ELF-1 (cell line): ENCODE data around the gene LRRC37A.
"Not testable (repeated sequence)": the region's sequence is repeated elsewhere in the genome, so short reads cannot be mapped to it uniquely, and the experiment has no call there.

Experiments used
- DNase-seq: peaks from one replicate; pipeline ENCODE4 v3.0.0-alpha.2; 2016; ENCODE audit warnings: low read depth, low spot score

The LRRC37A gene

DNA sequence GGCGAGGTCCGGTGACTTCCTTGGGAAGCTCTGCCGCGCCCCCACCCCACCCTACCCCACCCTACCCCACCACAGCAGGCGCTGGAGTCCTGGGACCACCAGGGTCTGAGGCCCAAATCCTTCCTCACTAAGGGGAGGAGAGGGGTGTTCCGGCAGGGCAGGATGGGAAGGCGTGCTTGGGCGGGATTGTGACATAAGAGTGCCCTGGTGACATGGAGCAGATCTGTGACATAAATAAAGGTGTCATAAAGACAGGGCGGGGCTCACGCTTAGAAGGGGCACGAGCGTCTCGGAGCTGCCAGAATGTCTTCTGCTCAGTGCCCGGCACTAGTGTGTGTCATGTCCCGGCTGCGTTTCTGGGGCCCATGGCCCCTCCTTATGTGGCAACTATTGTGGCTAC lies at the start of gene LRRC37A:
TSS of gene LRRC37A (plus strand) at position 301 of the 400 bp plus-strand sequence. CDS start at position 304, 3 bp downstream.
- DNase-seq = not testable (repeated sequence)

DNA sequence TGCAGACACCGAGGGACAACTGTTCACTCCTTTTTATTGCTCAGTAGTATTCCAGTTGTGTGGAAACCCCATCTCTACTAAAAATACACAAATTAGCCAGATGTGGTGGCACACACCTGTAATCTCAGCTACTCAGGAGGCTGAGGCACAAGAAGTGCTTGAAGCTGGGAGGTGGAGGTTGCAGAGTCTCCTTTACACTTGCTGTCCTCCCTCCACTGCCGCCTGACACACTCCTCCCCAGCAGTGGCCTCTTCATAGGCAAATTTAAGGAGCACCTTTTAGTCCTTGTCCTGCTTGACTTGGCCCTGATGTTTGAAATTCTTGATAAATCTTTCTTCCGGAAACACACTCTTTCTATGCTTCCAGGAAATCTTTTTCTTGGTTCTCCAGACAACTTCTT lies 45.8 kb upstream of the LRRC37A start:
- DNase-seq = not testable (repeated sequence)

DNA sequence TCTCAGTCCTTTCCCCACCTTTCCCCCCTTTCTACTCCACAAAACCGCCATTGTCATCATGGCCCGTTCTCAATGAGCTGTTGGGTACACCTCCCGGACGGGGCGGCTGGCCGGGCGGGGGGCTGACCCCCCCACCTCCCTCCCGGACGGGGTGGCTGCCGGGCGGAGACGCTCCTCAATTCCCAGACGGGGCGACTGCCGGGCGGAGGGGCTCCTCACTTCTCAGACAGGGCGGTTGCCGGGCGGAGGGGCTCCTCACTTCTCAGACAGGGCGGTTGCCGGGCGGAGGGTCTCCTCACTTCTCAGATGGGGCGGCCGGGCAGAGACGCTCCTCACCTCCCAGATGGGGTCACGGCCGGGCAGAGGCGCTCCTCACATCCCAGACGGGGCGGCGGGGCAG lies 42.1 kb upstream of the LRRC37A start:
- not testable (repeated sequence) for DNase-seq

DNA sequence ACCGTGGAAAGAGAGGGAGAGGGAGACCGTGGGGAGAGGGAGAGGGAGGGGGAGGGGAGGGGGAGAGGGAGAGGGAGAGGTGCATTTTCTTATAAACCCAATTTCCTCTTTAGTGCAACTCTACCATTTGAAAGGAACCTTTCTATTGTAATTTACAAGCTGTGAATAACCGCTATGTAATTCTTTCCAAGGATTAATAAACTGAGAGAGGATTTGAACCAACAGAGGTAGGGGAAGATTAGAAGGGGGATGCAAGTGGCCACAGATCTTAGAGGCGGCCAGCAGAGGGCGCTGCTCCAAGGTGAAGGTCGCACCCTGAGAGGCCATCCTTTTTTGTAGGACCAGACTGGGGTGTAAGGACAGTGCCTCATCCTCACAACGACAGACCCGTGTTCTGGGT lies 41.2 kb upstream of the LRRC37A start:
- peak; percentile 85 for DNase-seq

DNA sequence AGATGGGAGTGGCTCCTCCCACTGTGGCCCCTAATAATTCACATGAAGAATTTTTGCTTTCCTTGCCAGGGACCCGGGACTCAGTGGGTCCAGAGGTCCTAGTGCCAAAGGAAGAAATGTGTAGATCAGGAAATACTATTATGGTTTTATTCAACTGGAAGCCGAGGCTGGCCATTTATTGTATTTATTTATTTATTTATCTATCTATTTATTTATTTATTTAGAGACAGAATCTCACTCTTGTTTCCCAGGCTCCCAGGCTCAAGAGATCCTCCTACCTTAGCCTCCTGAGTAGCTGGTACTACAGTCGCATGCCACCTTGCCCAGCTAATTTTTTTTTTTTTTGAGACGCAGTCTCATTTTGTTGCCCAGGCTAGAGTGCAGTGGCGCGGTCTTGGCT lies 40.7 kb upstream of the LRRC37A start:
- not testable (repeated sequence) for DNase-seq

DNA sequence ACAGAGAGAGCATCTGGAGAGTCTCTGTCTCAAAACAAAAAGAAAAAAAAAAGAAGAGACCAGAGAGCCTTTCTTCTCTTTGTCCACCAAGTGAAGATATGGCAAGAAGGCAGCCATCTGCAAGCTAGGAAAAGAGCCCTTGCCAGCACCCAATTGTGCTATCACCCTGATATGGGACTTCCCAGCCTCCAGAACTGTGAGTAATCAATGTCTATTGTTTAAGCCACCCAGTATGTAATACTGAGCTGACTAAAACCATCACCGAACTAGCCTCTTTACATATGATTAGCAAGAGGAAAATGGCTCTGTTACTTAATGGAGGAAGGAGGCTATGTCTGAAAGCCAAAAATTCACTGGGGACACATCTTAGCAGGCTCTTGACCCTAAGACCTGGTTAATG lies 38.6 kb upstream of the LRRC37A start:
- not testable (repeated sequence) for DNase-seq

DNA sequence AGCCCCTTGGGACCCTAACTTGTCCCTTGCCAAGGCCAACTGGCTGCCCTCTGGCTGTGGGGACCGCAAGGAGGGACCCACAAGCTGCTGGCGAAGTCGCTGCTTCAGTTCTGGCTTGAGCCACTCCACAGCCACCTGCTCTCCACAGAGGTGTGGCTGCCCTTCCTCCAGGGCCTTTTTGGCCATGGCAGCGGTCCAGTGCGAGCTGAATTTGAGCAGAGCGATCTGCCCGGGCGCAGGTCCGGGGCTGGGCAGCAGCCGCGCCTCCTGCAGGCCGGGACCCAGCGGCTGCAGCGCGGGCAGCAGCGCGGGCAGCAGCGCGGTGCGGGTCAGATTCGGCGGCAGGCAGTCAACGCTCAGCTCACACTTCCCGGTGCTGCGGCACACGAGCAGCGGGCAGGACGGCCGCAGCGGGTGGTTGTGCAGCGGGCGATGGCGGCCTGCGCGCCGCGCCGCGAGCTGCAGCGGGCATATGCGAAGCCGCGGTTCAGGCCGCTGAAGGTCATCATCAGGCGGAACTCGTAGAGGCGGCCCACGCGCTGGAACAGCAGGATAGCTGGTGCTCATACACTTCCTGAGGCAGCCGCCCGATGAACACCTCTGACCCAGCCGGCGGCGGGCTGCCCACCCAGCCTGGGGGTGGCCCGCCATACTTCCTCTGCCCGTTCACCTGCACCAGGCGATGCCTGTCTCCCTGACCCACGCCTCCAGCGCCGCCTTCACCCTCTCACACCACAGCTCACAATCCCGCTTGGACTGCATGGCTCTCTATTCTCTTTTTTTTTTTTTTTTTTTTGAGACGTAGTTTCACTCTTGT lies 34.9 kb upstream of the LRRC37A start:
- peak; percentile 83 for DNase-seq

DNA sequence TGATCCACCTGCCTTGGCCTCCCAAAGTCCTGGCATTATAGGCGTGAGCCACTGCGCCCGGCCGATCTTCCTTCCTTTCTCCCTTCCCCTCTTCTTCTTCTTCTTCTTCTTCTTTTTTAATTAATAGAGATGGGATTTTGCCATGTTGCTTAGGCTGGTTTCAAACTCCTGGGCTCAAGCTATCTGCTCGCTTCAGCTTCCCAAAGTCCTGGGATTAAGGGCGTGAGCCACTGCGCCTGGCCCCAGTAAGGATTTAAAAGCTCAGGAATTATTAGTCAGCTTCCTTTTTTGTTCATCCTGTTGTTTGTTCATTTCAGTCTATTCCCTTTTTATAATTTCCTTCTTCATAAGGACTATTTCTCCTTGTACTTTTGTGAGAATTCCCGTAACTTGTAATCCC lies 32.7 kb upstream of the LRRC37A start:
- peak; percentile 68 for DNase-seq

DNA sequence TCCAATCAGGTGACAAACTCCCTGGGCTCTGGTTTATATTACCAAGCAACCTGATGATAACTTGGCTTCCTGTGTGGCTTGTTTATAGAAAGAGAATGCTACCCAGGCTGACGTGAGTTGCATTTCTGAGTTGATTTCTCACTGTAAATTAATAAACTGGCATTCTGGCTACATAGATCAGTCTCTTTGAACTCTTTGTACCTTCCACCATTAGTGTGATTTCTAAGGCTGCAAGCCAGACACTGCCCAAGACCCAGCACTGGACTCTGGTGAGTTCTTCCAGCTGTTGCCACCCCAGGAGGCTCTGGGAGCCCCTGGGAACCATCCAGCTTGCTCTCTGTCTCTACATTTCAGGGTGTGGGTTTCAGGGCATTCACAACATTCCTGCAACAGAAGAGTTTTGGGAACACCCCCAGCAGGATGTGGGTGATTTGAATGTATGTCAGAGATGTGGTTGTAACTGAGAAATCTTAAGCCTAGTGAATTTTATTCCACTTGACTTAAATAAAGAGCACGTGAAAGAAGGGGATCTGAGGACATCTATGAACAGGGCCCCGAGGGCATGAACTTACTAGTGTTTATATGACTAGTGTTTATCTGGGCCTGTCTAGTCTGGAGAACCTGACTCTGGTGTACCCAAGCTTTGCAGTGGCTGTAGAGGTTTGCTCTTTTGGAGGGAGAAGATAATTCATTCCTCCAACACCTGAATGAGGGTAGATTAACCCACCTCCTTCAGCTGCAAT lies 30.3 kb upstream of the LRRC37A start:
- peak; percentile 67 for DNase-seq

DNA sequence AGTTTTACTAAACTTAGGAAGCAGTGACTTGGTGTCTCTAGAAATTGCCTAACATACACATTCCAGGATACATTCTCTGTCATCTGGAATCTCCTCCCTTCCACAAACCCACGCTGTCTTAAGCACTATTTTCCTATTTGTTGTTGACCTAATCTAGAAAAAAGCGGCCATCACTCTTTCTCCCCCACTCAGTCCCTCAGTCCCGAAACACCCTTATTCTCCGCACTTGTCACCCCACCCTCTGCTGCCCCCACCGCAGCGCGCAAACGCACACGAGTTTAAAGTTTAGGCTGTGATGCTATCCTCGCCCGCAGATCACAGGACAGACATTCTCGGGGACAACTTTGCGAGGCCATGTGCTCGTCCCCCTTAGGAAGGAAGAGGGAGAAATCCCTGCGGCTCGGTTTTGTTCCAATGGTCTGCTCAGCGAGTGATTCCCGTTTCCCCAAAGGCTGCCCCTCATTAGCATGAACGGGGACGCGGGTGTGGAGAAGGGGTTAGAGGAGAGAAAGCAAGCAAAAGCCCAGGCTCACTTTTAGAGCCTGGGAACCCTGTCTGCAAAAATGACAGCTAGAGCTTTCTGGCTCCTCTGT lies 28.8 kb upstream of the LRRC37A start:
- DNase-seq = peak; percentile 74

DNA sequence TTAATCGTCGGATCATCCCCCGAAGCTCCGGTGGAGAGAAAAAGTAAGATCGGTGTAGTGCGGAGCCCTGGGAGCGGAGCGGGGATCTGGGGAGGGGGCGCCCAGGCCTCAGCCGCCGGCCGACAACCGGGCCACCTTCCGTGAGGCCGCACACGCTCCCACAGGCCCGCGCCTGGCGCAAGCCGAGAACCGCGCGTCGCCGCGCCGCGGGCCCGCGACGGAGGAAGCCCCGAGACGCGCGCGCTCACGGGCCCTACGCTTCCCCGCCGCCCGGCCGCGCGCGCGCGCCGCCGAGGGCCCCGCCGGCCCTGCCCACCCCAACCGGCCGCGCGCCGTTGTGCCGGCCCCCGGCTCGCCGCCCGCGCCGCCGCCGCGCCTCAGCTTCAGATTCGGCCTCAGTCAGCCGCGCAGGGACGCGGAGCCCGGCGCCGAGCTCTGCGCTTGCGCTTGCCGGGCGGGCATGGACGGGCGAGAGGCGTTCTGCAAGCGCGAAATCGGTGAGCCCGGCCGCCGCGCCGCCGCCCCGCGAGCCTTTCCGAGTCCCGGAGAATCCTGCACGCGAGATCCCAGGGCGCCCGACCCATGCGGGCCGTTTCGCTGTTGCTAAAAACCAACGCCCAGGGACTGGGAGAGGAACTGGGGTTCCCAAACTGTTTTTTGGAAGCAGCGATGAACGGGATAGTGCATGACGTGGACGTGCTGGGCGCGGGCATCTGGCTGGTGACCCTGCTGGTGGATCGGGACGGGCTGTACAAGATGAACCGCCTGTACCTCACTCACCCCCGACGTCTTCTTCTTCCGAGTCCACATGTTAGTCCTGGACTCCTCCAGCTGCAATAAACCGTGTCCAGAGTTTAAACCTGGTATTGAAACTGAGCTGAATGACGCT lies 28.0 kb upstream of the LRRC37A start:
- DNase-seq = peak; percentile 84

DNA sequence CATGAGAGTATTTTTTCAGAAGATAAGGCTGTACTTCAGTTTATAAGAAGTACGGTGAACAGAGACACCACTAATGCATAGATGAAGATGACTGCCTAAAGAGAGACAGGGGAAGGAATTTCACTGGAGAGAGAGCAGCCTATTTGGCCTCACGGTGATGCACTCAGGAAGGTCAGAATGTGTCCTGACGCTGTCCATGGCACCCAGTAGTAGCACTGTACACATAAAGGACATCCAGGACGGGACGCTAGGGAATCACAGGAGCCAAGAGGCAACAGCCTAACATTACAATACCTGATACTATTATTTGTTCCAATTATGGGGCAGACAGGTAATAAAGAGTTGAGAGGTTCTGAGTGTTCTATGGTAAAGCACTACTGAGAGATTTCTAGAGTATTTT lies 24.9 kb upstream of the LRRC37A start:
- DNase-seq = no peak

DNA sequence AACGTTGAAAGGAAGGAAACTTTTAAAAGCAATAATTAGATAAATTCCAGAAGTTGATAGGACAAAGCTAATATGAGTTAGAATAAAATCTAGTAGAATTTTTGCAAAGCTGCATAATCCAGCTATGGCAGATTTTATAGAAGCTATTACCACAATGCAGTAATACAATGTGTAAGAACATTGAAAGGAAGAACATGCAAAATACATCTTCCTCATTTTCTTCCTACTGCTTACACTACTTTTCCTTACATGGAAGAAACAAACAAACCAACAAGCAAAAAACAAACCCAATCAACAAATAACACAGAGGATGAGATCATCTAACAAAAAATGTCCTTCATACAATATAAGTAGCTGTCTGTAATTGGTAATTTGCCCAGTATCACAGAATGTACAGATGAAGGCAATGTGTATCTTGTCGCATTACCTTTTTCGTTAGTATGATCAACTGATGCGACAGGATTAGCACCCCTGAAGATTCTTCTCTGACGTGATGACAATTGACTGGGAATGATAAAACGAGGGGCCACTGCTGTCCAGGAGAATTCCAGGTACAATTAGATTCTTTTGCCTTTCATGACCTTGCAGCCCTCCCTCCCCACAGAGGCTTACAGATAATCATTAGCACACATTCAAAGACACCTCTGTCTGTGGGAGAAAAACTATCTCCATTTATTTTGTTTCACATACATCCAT lies 21.2 kb upstream of the LRRC37A start:
- no peak for DNase-seq

DNA sequence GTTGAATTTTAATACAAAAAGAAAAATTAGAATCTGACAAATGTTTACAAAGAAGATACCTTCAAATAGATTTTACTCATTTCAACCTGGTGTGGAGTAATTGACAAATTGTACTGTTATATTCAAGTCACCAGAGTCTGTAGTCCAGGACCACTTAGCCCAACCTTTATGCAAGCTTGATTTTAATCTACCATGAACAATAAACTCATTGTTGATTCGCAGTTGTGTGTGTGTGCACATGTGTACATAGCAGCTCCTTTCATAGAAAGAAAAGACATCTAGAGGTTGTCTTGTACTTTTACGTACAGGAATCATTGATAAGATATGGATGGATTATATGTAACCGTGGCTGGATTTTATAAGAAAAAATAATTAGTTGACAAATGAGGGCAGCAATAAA lies 20.7 kb upstream of the LRRC37A start:
- no peak for DNase-seq

DNA sequence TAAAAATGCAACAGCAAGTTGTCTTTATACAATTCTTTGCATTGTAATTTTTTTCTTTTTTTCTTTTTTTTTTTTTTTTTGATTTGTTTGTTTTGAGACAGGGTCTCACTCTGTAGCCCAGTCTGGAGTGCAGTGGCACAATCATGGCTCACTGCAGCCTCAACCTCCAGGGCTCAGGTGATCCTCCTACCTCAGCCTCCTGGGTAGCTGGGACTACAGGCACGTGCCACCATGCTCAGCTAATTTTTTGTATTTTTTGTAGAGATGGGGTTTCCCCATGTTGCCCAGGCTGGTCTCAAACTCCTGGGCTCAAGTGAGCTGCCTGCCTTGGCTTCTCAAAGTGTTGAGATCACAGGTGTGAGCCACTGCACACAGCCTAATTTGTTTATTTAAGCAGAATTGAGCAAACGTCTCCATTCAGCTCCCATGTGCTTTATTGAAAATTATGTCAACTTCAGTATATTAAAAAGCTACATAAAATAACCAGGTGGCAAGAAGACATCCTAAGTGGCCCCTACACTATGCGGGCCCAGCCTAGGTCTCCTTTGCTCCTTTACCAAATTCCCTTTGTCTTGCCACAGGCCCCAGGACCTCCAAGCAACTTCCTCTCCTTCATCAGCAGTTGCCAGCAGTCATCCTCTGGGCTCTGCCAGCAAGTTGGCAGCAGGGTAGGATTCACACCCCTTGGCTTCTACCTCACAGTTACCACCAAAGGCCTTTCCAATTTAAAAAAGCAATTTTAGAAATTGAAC lies 18.0 kb upstream of the LRRC37A start:
- not testable (repeated sequence) for DNase-seq

DNA sequence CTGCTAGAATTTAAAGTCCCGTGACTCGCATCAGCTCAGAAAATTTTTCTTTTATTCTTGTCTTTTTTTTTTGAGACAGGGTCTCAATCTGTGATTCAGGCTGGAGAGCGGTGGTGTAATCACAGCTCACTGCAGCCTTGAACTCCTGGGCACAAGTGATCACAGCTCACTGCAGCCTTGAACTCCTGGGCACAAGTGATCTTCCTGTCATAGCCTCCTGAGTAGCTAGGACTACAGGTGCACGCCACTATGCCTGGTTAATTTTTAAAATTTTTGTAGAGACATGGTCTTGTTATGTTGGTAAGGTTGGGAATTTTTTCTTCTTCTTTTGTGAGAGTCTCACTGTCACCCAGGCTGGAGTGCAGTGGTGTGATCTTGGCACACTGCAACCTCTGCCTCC lies 13.6 kb upstream of the LRRC37A start:
- DNase-seq = not testable (repeated sequence)

DNA sequence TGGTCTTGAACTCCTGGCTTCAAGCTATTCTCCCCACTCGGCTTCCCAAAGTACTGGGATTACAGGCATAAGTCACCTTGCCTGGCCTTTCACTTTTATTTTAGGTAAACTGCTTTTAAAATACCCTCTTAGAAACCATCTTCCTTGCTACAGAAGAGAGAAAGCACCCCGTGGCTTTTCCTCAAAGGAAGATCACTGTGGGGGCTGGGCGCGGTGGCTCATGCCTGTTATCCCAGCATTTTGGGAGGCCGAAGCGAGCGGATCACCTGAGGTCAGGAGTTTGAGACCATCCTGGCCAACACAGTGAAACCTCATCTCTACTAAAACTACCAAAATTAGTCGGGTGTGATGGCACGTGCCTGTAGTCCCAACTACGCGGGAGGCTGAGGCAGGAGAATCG lies 12.3 kb upstream of the LRRC37A start:
- not testable (repeated sequence) for DNase-seq

DNA sequence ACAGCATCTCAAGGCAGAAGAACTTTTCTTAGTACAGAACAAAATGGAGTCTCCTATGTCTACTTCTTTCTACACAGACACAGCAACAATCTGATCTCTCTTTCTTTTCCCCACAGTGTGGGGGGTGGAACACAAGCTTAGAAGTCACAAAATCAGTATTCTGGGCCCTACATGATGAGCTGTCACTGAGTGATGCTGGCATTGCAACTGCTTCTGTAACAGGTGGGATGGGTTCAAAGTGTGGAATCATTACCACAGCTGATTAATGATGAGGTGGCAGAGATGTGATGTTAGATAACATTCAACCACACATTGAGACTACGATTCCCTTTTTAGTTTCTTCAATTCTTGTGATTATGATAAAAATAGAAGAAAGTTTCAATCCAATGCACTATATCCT lies 10.5 kb upstream of the LRRC37A start:
- not testable (repeated sequence) for DNase-seq

DNA sequence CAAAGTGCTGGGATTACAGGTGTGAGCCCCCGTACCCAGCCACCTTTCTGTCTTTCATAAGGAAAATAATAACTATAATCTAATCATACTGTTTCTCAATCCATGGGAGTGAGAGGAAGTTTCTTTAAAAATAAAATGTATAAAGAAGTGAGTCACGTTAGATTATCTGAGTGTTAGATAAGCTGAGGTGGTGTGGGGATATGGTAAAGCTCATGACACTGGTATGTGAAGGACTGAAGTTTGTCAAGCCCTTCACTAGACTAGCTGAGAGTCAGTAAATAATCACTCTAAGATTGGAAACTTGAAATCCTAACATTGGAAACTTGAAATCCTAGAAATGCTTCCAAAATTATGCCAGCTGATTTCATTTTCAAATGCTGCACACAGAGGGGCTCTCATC lies 9.4 kb upstream of the LRRC37A start:
- not testable (repeated sequence) for DNase-seq

DNA sequence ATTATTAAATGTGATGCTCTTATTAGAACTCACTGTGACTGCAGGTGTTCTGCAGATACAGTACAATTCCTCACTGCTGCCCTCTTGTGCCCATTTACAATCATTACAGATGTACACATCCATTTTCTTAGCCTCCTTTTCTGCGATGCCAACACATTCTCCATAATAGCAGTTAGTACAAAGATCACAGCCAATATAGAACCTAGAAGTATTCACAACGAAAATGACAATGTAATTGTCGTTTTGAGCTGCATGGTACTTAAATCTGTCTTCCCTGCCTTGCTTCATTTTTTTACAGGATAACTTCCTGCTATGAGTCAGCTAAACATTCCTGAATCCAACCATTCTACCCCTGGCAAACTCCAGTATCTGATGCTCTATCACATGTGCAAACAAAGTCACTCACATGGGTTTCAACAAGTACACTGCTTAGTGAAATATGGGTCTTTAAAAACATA lies 8.1 kb upstream of the LRRC37A start:
- DNase-seq = peak; percentile 32
